ENCODE measurements around the gene MRC1. TPM values are rescaled to one million over a fixed set of nuclear protein-coding genes. Genes with fewer than 3 reads are reported as not detected.

MRC1 gene
- polyA plus RNA-seq, 3 donors: 0.11 to 0.41 (median 0.34) TPM

DNA sequence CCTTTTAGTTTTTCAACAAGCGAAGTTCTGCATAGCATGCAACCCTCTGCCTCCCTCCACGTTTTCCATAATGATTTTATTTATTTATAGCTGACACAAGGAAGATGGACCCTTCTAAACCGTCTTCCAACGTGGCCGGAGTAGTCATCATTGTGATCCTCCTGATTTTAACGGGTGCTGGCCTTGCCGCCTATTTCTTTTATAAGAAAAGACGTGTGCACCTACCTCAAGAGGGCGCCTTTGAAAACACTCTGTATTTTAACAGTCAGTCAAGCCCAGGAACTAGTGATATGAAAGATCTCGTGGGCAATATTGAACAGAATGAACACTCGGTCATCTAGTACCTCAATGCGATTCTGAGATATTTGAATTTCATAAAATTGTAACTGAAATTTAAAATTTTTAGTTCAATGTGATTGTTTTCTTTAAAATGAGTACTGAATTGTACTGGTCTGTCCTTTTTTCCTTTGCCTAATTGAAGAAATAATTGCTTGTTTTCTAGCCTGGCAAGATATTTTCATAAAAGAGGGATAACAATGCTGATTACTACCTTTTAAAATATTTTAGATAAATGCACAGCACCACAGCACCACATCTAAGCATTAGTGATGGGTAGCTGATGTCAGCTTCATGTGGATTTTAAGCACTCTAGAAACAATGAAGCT lies 101.1 kb downstream of the MRC1 start:
- Histone ChIP-seq H4K20me1 (ENCODE audit: insufficient read depth, low read length) (no peaks in the 10 kb centered on the region), H2AFZ (ENCODE audit: insufficient read depth, low read depth, low read length, poor library complexity, severe bottlenecking) (no peak overlapping the region), H3K9ac (ENCODE audit: insufficient read depth, low read length, poor library complexity, severe bottlenecking) (no peak overlapping the region), H3K36me3 (replicated peaks in 1 of 2; ENCODE audit: control insufficient read depth in 1 of 2, insufficient read depth in 2 of 2, low read length in 2 of 2) (no peaks in the 10 kb centered on the region), H3K4me3 (replicated peaks in 1 of 3; ENCODE audit: low read depth in 2 of 3, low read length in 3 of 3) (no peak overlapping the region), H3K27ac (ENCODE audit: low read depth in 1 of 2, low read length in 2 of 2) (no peak overlapping the region), H3K79me2 (ENCODE audit: insufficient read depth, low read length) (no peaks in the 10 kb centered on the region), H3K9me3 (replicated peaks in 1 of 2; ENCODE audit: control insufficient read depth in 1 of 2, insufficient read depth in 1 of 2, low read length in 2 of 2) (no peaks in the 10 kb centered on the region), H3K4me2 (replicated peaks; ENCODE audit: extremely low read depth, low read length, poor library complexity, severe bottlenecking) (no peak overlapping the region), H3K27me3 (ENCODE audit: control insufficient read depth in 2 of 2, insufficient read depth in 2 of 2, low read length in 2 of 2) (no peaks in the 10 kb centered on the region), H3K4me1 (ENCODE audit: control insufficient read depth in 1 of 2, insufficient read depth in 2 of 2, low read length in 2 of 2) (no peaks in the 10 kb centered on the region)
- H3K36me3 Mint-ChIP-seq: no peaks in the 10 kb centered on the region
- no peak overlapping the region for H3K27ac Mint-ChIP-seq
- 2% methylated on average over 6 of the region's 12 CpGs for WGBS (ENCODE audit: insufficient coverage)
- H3K4me3 Mint-ChIP-seq: no peak overlapping the region
- H3K27me3 Mint-ChIP-seq (ENCODE audit: low read depth in 3 of 3): peaks cover 0 to 9% (median 0%) of the 10 kb centered on the region in 3 donors
- peaks cover 0 to 6% (median 2%) of the 10 kb centered on the region in 7 donors for H3K9me3 Mint-ChIP-seq
- H3K4me1 Mint-ChIP-seq: peaks cover 2% of the 10 kb centered on the region
- DNase-seq: peak in 2 of 3 donors; percentile 12 to 14
- intact Hi-C loops (cut with micrococcal nuclease): no loop called here
- TF ChIP-seq, protein P1, sequence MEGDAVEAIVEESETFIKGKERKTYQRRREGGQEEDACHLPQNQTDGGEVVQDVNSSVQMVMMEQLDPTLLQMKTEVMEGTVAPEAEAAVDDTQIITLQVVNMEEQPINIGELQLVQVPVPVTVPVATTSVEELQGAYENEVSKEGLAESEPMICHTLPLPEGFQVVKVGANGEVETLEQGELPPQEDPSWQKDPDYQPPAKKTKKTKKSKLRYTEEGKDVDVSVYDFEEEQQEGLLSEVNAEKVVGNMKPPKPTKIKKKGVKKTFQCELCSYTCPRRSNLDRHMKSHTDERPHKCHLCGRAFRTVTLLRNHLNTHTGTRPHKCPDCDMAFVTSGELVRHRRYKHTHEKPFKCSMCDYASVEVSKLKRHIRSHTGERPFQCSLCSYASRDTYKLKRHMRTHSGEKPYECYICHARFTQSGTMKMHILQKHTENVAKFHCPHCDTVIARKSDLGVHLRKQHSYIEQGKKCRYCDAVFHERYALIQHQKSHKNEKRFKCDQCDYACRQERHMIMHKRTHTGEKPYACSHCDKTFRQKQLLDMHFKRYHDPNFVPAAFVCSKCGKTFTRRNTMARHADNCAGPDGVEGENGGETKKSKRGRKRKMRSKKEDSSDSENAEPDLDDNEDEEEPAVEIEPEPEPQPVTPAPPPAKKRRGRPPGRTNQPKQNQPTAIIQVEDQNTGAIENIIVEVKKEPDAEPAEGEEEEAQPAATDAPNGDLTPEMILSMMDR (IDR thresholded peaks at IDR 0.05): peak; percentile 69

DNA sequence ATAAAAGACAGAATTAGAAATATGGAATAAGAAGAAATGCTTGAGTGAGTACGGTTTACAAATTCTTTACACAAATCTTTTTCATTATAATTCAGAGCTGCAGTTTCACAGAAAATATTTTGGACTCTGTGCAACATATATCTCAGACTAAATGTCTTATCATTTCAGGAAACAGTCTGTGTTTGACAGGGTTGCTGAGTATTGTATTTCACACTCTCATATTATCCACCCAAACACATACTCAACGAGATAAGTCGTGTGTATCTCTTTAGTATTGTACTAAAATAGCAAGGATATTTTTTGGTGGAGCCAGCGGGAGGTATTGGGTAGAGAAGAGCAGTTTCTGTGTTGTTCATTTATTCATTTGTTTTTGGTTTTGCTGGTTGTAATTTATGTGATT lies 103.6 kb downstream of the MRC1 start:
- no peaks in the 10 kb centered on the region for H3K36me3 Mint-ChIP-seq
- H3K4me1 Mint-ChIP-seq: peaks cover 2% of the 10 kb centered on the region
- no peak overlapping the region for H2AFZ ChIP-seq (ENCODE audit: insufficient read depth, low read depth, low read length, poor library complexity, severe bottlenecking)
- no peaks in the 10 kb centered on the region for H3K79me2 ChIP-seq (ENCODE audit: insufficient read depth, low read length)
- DNase-seq: no peak
- H3K4me3 Mint-ChIP-seq: no peak overlapping the region
- no peak overlapping the region for H3K9ac ChIP-seq (ENCODE audit: insufficient read depth, low read length, poor library complexity, severe bottlenecking)
- H3K27ac ChIP-seq (ENCODE audit: low read depth in 1 of 2, low read length in 2 of 2): no peak overlapping the region
- H3K4me1 ChIP-seq (ENCODE audit: control insufficient read depth in 1 of 2, insufficient read depth in 2 of 2, low read length in 2 of 2): no peaks in the 10 kb centered on the region
- no peaks in the 10 kb centered on the region for H4K20me1 ChIP-seq (ENCODE audit: insufficient read depth, low read length)
- 100% methylated on average over 1 of the region's 4 CpGs for WGBS (ENCODE audit: insufficient coverage)
- no peak overlapping the region for H3K4me2 ChIP-seq (replicated peaks; ENCODE audit: extremely low read depth, low read length, poor library complexity, severe bottlenecking)
- H3K4me3 ChIP-seq (replicated peaks in 1 of 3; ENCODE audit: low read depth in 2 of 3, low read length in 3 of 3): no peak overlapping the region
- H3K27me3 ChIP-seq (ENCODE audit: control insufficient read depth in 2 of 2, insufficient read depth in 2 of 2, low read length in 2 of 2): no peaks in the 10 kb centered on the region
- intact Hi-C loops (cut with micrococcal nuclease): no loop called here
- peaks cover 0 to 14% (median 3%) of the 10 kb centered on the region in 7 donors for H3K9me3 Mint-ChIP-seq
- H3K27me3 Mint-ChIP-seq (ENCODE audit: low read depth in 3 of 3): peaks cover 0 to 6% (median 4%) of the 10 kb centered on the region in 3 donors
- no peaks in the 10 kb centered on the region for H3K9me3 ChIP-seq (replicated peaks in 1 of 2; ENCODE audit: control insufficient read depth in 1 of 2, insufficient read depth in 1 of 2, low read length in 2 of 2)
- TF ChIP-seq, protein P1 (IDR thresholded peaks at IDR 0.05): no peak
- no peaks in the 10 kb centered on the region for H3K36me3 ChIP-seq (replicated peaks in 1 of 2; ENCODE audit: control insufficient read depth in 1 of 2, insufficient read depth in 2 of 2, low read length in 2 of 2)
- H3K27ac Mint-ChIP-seq: no peak overlapping the region

Measured in CD14-positive monocyte (primary cell).